H1 (cell line): Measurements from ENCODE around the gene SNAP29. TPM values are rescaled to one million over a fixed set of nuclear protein-coding genes. Genes with fewer than 3 reads are reported as not detected.
"Not testable (repeated sequence)": the region's sequence is repeated elsewhere in the genome, so short reads cannot be mapped to it uniquely, and the experiment has no call there.

ENCODE experiments used
- CTCF ChIA-PET: fragments of 300-600 bp; sonication (Branson Sonifier 250); formaldehyde crosslinking; loops from one replicate; lab custom pipeline; 2021; ENCODE audit not compliant: partially characterized antibody; lab: Charles Lee
- POLR2A ChIA-PET: fragments of 300-600 bp; sonication (Branson Sonifier 250); formaldehyde crosslinking; loops from one replicate; lab custom pipeline; 2021; ENCODE audit warnings: inconsistent platforms; ENCODE audit not compliant: partially characterized antibody; lab: Charles Lee
- DNase-seq, 2 experiments: peaks; one replicate each; pipeline versions ENCODE4 v3.0.0 to v3.0.0-alpha.2; 2010 to 2022; ENCODE audit warnings: low spot score in 2 of 2, low read depth in 1 of 2, mixed read lengths in 1 of 2
- FAIRE-seq: peaks from 2 replicates; lab custom pipeline; 2011; peaks lifted over from hg19 to GRCh38; lab: Jason Lieb, UNC
- H2AFZ ChIP-seq: 2 replicates; pipeline ENCODE4 v1.8.1; 2012; ENCODE audit warnings: low read length, inconsistent platforms
- H2AK5ac ChIP-seq: 2 replicates; pipeline ENCODE4 v1.6.1; 2013; ENCODE audit warnings: low read depth, low read length
- H2BK120ac ChIP-seq: replicated peaks from 2 replicates; pipeline ENCODE3; 2013; ENCODE audit warnings: low read depth, low read length, inconsistent platforms
- H2BK12ac ChIP-seq: 2 replicates; pipeline ENCODE4 v1.6.1; 2013; ENCODE audit warnings: low read depth, low read length
- H2BK15ac ChIP-seq: 2 replicates; pipeline ENCODE4 v1.6.1; 2013; ENCODE audit warnings: low read length
- H2BK20ac ChIP-seq: 2 replicates; pipeline ENCODE4 v1.6.1; 2013; ENCODE audit warnings: low read length
- H2BK5ac ChIP-seq: 2 replicates; pipeline ENCODE4 v1.6.1; 2013; ENCODE audit warnings: low read depth, low read length
- H3K14ac ChIP-seq: 2 replicates; pipeline ENCODE4 v1.6.1; 2013; ENCODE audit warnings: inconsistent platforms; ENCODE audit not compliant: insufficient read length
- H3K18ac ChIP-seq: 2 replicates; pipeline ENCODE4 v1.6.1; 2013; ENCODE audit warnings: low read length; ENCODE audit errors: extremely low read depth
- H3K23ac ChIP-seq: 2 replicates; pipeline ENCODE4 v1.6.1; 2013; ENCODE audit warnings: inconsistent platforms; ENCODE audit not compliant: insufficient read length
- H3K23me2 ChIP-seq: 2 replicates; pipeline ENCODE4 v1.6.1; 2013; ENCODE audit warnings: low read depth, low read length
- H3K27ac ChIP-seq: 2 replicates; pipeline ENCODE4 v1.6.1; 2011; ENCODE audit warnings: low read depth, low read length, inconsistent platforms
- H3K27me3 ChIP-seq, 4 experiments: replicated peaks in 1 of 4; 1 replicate in 1 of 4; 2 replicates in 3 of 4; pipeline versions ENCODE4 v1.6.1 to v1.8.1; 2011 to 2013; ENCODE audit warnings: low read length in 3 of 4, mild to moderate bottlenecking in 3 of 4, inconsistent platforms in 2 of 4, mixed read lengths in 2 of 4, moderate library complexity in 1 of 4; ENCODE audit not compliant: control insufficient read depth in 3 of 4, insufficient read depth in 3 of 4; ENCODE audit errors: extremely low read depth in 1 of 4
- H3K36me3 ChIP-seq, 4 experiments: 2 replicates each; pipeline versions ENCODE4 v1.6.1 to v1.8.1; 2011 to 2013; ENCODE audit warnings: mild to moderate bottlenecking in 4 of 4, low read length in 3 of 4, moderate library complexity in 2 of 4, control low read depth in 1 of 4, inconsistent platforms in 1 of 4; ENCODE audit not compliant: insufficient read depth in 4 of 4, control insufficient read depth in 2 of 4
- H3K4ac ChIP-seq: replicated peaks from 2 replicates; pipeline ENCODE3; 2013; ENCODE audit warnings: low read length, low read depth, mixed read lengths, inconsistent platforms; ENCODE audit not compliant: insufficient read length
- H3K4me1 ChIP-seq, 4 experiments: replicated peaks in 1 of 4; 1 replicate in 1 of 4; 2 replicates in 3 of 4; pipeline versions ENCODE4 v1.6.1 to v1.8.1; 2011 to 2013; ENCODE audit warnings: low read length in 3 of 4, inconsistent platforms in 2 of 4, mixed read lengths in 1 of 4; ENCODE audit not compliant: insufficient read depth in 4 of 4, control insufficient read depth in 3 of 4
- H3K4me2 ChIP-seq, 2 experiments: 2 replicates each; pipeline versions ENCODE4 v1.6.1 to v1.8.1; 2011 to 2013; ENCODE audit warnings: low read depth in 2 of 2, low read length in 2 of 2, control low read depth in 1 of 2, inconsistent platforms in 1 of 2, mild to moderate bottlenecking in 1 of 2; ENCODE audit not compliant: insufficient read depth in 1 of 2
- H3K4me3 ChIP-seq, 4 experiments: fragments of 200-600, 300-600 bp in 1 of 4; sonication (generic), shearing (Covaris generic), sonication (Bioruptor Twin) in 1 of 4; 2 replicates each; pipeline versions ENCODE4 v1.5.1 to v1.8.1; 2011 to 2016; ENCODE audit warnings: low read length in 4 of 4, low read depth in 3 of 4, control low read depth in 2 of 4, inconsistent platforms in 2 of 4, mild to moderate bottlenecking in 2 of 4, mixed read lengths in 1 of 4, moderate library complexity in 1 of 4; ENCODE audit not compliant: insufficient read depth in 2 of 4; ENCODE audit errors: extremely low read depth in 1 of 4
- H3K56ac ChIP-seq: replicated peaks from 2 replicates; pipeline ENCODE3; 2013; ENCODE audit warnings: low read depth, mild to moderate bottlenecking, mixed read lengths, low read length, inconsistent platforms; ENCODE audit not compliant: insufficient read length
- H3K79me1 ChIP-seq: 2 replicates; pipeline ENCODE4 v1.6.1; 2013; ENCODE audit warnings: low read depth, low read length, control low read depth
- H3K79me2 ChIP-seq, 2 experiments: 2 replicates each; pipeline versions ENCODE4 v1.6.1 to v1.8.1; 2012 to 2013; ENCODE audit warnings: low read length in 2 of 2, mild to moderate bottlenecking in 2 of 2, inconsistent platforms in 1 of 2; ENCODE audit not compliant: insufficient read depth in 2 of 2, control insufficient read depth in 1 of 2
- H3K9ac ChIP-seq, 4 experiments: replicated peaks in 1 of 4; 1 replicate in 1 of 4; 2 replicates in 3 of 4; pipeline versions ENCODE4 v1.6.1 to v1.8.1; 2011 to 2013; ENCODE audit warnings: low read depth in 3 of 4, low read length in 3 of 4, control low read depth in 2 of 4, mild to moderate bottlenecking in 2 of 4, moderate library complexity in 2 of 4, inconsistent platforms in 1 of 4; ENCODE audit errors: extremely low read depth in 1 of 4
- H3K9me3 ChIP-seq, 2 experiments: 2 replicates each; pipeline versions ENCODE4 v1.6.1 to v1.8.1; 2012 to 2013; ENCODE audit warnings: mild to moderate bottlenecking in 2 of 2, moderate library complexity in 2 of 2, control low read depth in 1 of 2, inconsistent platforms in 1 of 2, low read depth in 1 of 2, low read length in 1 of 2, mixed read lengths in 1 of 2; ENCODE audit not compliant: insufficient read depth in 2 of 2
- H4K20me1 ChIP-seq, 2 experiments: replicated peaks in 1 of 2; 2 replicates each; pipeline versions ENCODE3 to v1.8.1; 2011 to 2013; ENCODE audit warnings: inconsistent platforms in 2 of 2, low read length in 2 of 2, mild to moderate bottlenecking in 1 of 2; ENCODE audit not compliant: insufficient read depth in 2 of 2, control insufficient read depth in 1 of 2
- H4K5ac ChIP-seq: 2 replicates; pipeline ENCODE4 v1.6.1; 2013; ENCODE audit warnings: low read length, low read depth, mixed read lengths, inconsistent platforms; ENCODE audit not compliant: insufficient read length
- H4K8ac ChIP-seq: 2 replicates; pipeline ENCODE4 v1.8.0; 2013; ENCODE audit warnings: mild to moderate bottlenecking, moderate library complexity, low read length, inconsistent platforms; ENCODE audit not compliant: insufficient read depth; ENCODE audit errors: extremely low read depth
- H4K91ac ChIP-seq: replicated peaks from 2 replicates; pipeline ENCODE3; 2013; ENCODE audit warnings: low read length, mixed read lengths, inconsistent platforms; ENCODE audit not compliant: insufficient read length
- CBX8 ChIP-seq: fragments of 300-800, 300-1000 bp; sonication (generic); IDR thresholded peaks from 2 replicates; pipeline ENCODE4 v1.7.1; 2016; ENCODE audit warnings: low read depth, low read length, borderline replicate concordance
- WGBS, 2 experiments: shearing (Covaris generic) in 1 of 2; methylation state at CpG; one replicate each; pipeline versions ENCODE4 v1.1.6 to v1.1.7; 2013 to 2015; ENCODE audit warnings: low lambda C conversion rate in 2 of 2, mixed read lengths in 2 of 2, inconsistent platforms in 1 of 2, low coverage in 1 of 2, missing lambda C conversion rate in 1 of 2; ENCODE audit not compliant: insufficient replicate concordance in 2 of 2, insufficient coverage in 1 of 2, insufficient read length in 1 of 2; ENCODE audit errors: extremely low coverage in 1 of 2, missing lambda C conversion rate in 1 of 2; 5-methylcytosine and 5-hydroxymethylcytosine counted together
- polyA plus RNA-seq, 7 experiments: library from polyadenylated mRNA; depleted of rRNA in 3 of 7; stranded (reverse) in 5 of 7; unstranded in 2 of 7; fragments of >200 nt in 5 of 7; fragments of 200-250 nt in 2 of 7; gene quantifications; 1 replicate in 5 of 7; 2 replicates in 1 of 7; 4 replicates in 1 of 7; pipeline versions ENCODE4 v1.2.1 to v1.2.3, GENCODE V29; 2011 to 2013; ENCODE audit warnings: missing spikeins in 2 of 7, mixed read lengths in 2 of 7
- total RNA-seq: library from RNA; stranded (reverse); fragmentation: NEBNext Ultra II Directional; extraction: Animal tissue kit (Norgen Biotek cat#: 25700); gene quantifications from 2 replicates; pipeline ENCODE4 v1.2.1, GENCODE V29; 2021

The SNAP29 gene
- total and polyA plus RNA-seq, 2 of the 8 experiments (the other 6 are each of a cell fraction or from before 2014, with no cell fraction given), result 11.8 to 15.0 TPM

- TF ChIP-seq CBX8, result no peak
Measured at GRCh38 chr22:20836987-20837823, 21.6 kb upstream of the SNAP29 start (continued).

DNA sequence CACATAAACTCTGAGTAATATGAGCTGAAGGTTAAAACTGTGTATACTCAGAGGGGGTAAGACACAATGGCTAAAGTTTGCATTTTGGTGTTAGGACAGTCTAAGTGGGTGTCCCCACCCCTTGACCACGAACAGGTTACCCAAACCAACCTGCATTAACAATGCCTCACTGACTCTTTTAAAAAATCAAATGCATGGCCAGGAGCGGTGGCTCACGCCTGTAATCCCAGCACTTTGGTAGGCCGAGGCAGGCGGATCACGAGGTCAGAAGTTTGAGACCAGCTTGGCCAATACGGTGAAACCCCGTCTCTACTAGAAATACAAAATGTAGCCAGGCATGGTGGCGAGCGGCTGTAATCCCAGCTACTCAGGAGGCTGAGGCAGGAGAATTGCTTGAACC lies 19.5 kb upstream of the SNAP29 start:
- H3K56ac ChIP-seq, H3K18ac ChIP-seq, H3K36me3 ChIP-seq, DNase-seq, H2AFZ ChIP-seq, H3K23ac ChIP-seq, H3K14ac ChIP-seq, H3K9ac ChIP-seq, H4K91ac ChIP-seq, H3K79me2 ChIP-seq, H3K4me2 ChIP-seq, H3K27me3 ChIP-seq, H2BK12ac ChIP-seq, H3K4ac ChIP-seq, POLR2A ChIA-PET, H2AK5ac ChIP-seq, H2BK5ac ChIP-seq, H2BK15ac ChIP-seq, H2BK20ac ChIP-seq, H4K20me1 ChIP-seq, H3K4me1 ChIP-seq, H3K4me3 ChIP-seq, H2BK120ac ChIP-seq, H3K9me3 ChIP-seq, H4K8ac ChIP-seq, H3K23me2 ChIP-seq, H4K5ac ChIP-seq, H3K27ac ChIP-seq, FAIRE-seq, H3K79me1 ChIP-seq: not testable (repeated sequence)
- CTCF ChIA-PET, result interaction anchor here (1.1 kb wide), 1 partner anchor 39 kb away, joined by 3 read pairs; no protein-coding TSS in a partner anchor
- WGBS, 2 experiments, result 93% methylated on average over 10 of the region's 10 CpGs; no CpG with 5 or more reads in 1 of the 2 experiments
